ENCODE measurements around the gene ASF1A. TPM values are rescaled to one million over a fixed set of nuclear protein-coding genes. Genes with fewer than 3 reads are reported as not detected.

The ASF1A gene
- total and polyA plus RNA-seq, 2 experiments from 2014 or later: 25.4 to 72.2 TPM

DNA sequence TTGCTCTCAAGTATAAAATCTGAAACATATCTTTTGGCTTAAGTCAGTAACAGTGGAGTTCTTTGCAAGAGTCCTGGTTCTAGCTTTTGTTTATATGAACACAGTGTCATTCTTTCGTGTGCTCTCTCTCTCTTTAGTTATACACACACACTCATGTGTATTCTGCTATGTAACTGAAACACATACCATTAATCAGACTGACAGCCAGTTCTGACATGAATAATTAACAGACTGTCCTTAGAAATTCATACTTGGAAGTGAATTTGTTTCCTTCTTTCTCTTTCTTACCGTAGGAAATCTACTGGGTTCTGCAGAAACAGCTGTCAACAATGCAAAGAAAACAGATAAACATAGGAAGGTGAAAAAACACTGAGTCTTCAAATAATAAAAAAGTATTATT is 38.5 kb downstream of the ASF1A start (continued):
- TF ChIP-seq, protein P1, sequence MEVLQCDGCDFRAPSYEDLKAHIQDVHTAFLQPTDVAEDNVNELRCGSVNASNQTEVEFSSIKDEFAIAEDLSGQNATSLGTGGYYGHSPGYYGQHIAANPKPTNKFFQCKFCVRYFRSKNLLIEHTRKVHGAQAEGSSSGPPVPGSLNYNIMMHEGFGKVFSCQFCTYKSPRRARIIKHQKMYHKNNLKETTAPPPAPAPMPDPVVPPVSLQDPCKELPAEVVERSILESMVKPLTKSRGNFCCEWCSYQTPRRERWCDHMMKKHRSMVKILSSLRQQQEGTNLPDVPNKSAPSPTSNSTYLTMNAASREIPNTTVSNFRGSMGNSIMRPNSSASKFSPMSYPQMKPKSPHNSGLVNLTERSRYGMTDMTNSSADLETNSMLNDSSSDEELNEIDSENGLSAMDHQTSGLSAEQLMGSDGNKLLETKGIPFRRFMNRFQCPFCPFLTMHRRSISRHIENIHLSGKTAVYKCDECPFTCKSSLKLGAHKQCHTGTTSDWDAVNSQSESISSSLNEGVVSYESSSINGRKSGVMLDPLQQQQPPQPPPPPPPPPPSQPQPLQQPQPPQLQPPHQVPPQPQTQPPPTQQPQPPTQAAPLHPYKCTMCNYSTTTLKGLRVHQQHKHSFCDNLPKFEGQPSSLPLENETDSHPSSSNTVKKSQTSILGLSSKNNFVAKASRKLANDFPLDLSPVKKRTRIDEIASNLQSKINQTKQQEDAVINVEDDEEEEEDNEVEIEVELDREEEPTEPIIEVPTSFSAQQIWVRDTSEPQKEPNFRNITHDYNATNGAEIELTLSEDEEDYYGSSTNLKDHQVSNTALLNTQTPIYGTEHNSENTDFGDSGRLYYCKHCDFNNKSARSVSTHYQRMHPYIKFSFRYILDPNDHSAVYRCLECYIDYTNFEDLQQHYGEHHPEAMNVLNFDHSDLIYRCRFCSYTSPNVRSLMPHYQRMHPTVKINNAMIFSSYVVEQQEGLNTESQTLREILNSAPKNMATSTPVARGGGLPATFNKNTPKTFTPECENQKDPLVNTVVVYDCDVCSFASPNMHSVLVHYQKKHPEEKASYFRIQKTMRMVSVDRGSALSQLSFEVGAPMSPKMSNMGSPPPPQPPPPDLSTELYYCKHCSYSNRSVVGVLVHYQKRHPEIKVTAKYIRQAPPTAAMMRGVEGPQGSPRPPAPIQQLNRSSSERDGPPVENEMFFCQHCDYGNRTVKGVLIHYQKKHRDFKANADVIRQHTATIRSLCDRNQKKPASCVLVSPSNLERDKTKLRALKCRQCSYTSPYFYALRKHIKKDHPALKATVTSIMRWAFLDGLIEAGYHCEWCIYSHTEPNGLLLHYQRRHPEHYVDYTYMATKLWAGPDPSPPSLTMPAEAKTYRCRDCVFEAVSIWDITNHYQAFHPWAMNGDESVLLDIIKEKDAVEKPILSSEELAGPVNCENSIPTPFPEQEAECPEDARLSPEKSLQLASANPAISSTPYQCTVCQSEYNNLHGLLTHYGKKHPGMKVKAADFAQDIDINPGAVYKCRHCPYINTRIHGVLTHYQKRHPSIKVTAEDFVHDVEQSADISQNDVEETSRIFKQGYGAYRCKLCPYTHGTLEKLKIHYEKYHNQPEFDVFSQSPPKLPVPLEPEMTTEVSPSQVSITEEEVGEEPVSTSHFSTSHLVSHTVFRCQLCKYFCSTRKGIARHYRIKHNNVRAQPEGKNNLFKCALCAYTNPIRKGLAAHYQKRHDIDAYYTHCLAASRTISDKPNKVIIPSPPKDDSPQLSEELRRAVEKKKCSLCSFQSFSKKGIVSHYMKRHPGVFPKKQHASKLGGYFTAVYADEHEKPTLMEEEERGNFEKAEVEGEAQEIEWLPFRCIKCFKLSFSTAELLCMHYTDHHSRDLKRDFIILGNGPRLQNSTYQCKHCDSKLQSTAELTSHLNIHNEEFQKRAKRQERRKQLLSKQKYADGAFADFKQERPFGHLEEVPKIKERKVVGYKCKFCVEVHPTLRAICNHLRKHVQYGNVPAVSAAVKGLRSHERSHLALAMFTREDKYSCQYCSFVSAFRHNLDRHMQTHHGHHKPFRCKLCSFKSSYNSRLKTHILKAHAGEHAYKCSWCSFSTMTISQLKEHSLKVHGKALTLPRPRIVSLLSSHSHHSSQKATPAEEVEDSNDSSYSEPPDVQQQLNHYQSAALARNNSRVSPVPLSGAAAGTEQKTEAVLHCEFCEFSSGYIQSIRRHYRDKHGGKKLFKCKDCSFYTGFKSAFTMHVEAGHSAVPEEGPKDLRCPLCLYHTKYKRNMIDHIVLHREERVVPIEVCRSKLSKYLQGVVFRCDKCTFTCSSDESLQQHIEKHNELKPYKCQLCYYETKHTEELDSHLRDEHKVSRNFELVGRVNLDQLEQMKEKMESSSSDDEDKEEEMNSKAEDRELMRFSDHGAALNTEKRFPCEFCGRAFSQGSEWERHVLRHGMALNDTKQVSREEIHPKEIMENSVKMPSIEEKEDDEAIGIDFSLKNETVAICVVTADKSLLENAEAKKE (CRISPR knock-in tag; IDR thresholded peaks at IDR 0.05): no peak
- no peak for TF ChIP-seq POLR2AphosphoS5 (IDR thresholded peaks at IDR 0.05; ENCODE audit: low read depth)
- no peak for TF ChIP-seq NANOG (IDR thresholded peaks at IDR 0.05; ENCODE audit: borderline replicate concordance)

DNA sequence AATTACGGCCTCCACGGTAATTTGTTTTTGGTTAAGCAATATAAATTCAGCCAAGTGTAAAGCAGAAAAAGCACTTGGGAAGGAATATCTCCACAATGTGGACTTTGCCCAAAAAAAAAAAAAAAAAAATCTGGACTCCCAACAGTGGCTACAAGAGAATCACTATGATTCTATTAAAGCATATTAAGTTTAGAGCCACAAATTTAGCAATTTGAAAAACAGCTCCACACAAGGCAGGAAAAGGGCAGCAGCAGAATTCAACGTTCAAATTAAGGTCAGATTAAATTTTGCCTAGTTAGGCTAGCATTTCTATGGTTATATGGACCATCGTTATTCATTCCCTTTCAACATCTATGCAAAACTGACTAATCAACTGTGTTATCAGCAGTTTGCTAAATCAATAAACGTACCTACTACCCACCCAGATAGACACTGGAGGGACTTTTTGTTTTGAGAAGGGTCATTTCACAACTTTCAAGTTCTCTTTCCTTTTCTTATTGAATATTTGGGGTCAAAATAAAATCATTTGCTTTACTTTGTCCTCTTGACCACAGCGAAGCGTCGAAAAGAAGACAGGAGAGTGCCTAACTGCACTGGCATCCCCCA is 40.0 kb downstream of the ASF1A start:
- peaks cover 15% of the 10 kb centered on the region for H3K9me3 Mint-ChIP-seq
- Histone ChIP-seq H4K20me1 (replicated peaks; ENCODE audit: insufficient read depth) (peaks cover 14% of the 10 kb centered on the region), H3K36me3 (ENCODE audit: insufficient read depth) (peaks cover 13% of the 10 kb centered on the region; the same call in 1 of the 2 replicates), H2AFZ (no peak overlapping the region), H3K4me1 (ENCODE audit: insufficient read depth) (peaks cover 7% of the 10 kb centered on the region), H3K79me2 (replicated peaks; ENCODE audit: insufficient read depth) (peaks cover 62% of the 10 kb centered on the region), H3F3A (replicated peaks; ENCODE audit: low read depth) (0 out of 2 replicates have a peak, but pooled peaks cover 2% of the 10 kb centered on the region), H3K4me3 (peak overlapping the region; percentile 99), H3K9me2 (ENCODE audit: insufficient read depth) (no peaks in the 10 kb centered on the region), H3K27me3 (ENCODE audit: insufficient read depth) (no peaks in the 10 kb centered on the region), H3K27ac (ENCODE audit: low read depth) (no peak overlapping the region), H3K4me2 (peak overlapping the region; percentile 99)
- H3K36me3 Mint-ChIP-seq (ENCODE audit: low read depth): peaks cover 52% of the 10 kb centered on the region
- no peak for DNase-seq (ENCODE audit: low spot score)
- H3K27me3 Mint-ChIP-seq (ENCODE audit: insufficient read depth, low read depth, poor library complexity): peaks cover 2% of the 10 kb centered on the region
- H3K27ac Mint-ChIP-seq: no peak overlapping the region
- no peak for ATAC-seq
- H3K4me3 Mint-ChIP-seq: peak overlapping the region; percentile 84
- peaks cover 18% of the 10 kb centered on the region for H3K4me1 Mint-ChIP-seq
- TF ChIP-seq ZNF331 (CRISPR knock-in tag; IDR thresholded peaks at IDR 0.05; ENCODE audit: low read depth): no peak
